NCI-H2227 (cell line): ENCODE results near the gene GALNT17.

Experiments
- DNase-seq: peaks from one replicate; lab custom pipeline; 2025; ENCODE audit not compliant: unreplicated experiment; lab: John Stamatoyannopoulos, UW

The GALNT17 gene

GRCh38 chr7:71384094-71384493, 252.2 kb downstream of the GALNT17 start:
- DNase-seq, result no peak

- DNase-seq, result no peak
Measured at GRCh38 chr7:71385330-71385729, 253.4 kb downstream of the GALNT17 start.

DNA sequence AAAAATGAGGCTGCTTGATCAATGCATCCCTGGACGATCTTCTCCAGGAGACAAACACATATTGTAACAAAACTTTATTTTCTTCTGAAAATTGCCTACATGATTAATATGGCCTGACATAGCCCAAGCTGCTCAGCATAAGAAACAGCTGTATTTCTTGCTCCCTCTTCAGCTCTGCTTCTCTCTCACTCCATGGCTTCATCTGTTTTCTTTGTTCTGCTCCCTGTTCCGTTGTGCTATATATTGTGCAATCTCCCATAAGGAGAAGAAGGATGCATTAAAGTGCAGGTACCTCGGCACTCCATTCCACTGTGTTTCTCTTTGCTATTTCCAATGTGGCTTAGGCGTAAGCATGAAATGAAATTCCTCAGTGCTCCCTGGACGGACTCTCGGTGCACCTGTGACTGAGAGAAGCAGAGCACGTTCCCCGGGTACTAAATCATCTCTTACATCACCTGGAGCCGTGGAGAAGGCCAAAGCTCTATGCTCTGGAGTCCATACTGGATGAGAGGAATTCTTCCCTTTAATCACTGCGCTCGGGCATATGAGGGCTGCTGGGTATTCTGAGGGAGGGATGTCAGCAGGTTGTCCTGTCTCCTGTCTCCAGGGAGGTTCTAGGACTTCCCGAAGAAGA, 254.3 kb downstream of the GALNT17 start:
- DNase-seq, result no peak

GRCh38 chr7:71388181-71388580, 256.2 kb downstream of the GALNT17 start:
- no peak for DNase-seq

- no peak for DNase-seq
Measured at GRCh38 chr7:71389976-71390375, 258.0 kb downstream of the GALNT17 start.

DNA sequence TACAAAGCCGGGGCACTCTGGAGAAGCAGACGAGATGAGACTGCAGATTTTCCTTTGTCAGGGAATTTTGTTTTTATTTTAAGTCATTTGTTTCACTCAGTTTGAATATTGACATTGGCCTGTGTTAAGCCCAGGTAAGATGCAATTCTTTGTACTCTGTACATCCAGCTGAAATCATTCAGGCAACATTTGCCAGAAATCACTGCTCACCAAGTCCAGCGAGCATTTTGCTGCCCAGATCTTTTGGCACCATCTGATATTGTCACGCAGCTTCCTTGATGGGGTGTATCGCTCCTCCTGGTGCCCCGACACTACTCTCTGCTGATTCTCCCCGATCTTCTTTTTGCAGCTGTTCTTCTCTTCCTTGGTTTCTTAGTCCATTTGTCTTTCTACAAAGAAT, 261.7 kb downstream of the GALNT17 start:
- no peak for DNase-seq

GRCh38 chr7:71402684-71403083, 270.7 kb downstream of the GALNT17 start:
- DNase-seq, result no peak

DNA sequence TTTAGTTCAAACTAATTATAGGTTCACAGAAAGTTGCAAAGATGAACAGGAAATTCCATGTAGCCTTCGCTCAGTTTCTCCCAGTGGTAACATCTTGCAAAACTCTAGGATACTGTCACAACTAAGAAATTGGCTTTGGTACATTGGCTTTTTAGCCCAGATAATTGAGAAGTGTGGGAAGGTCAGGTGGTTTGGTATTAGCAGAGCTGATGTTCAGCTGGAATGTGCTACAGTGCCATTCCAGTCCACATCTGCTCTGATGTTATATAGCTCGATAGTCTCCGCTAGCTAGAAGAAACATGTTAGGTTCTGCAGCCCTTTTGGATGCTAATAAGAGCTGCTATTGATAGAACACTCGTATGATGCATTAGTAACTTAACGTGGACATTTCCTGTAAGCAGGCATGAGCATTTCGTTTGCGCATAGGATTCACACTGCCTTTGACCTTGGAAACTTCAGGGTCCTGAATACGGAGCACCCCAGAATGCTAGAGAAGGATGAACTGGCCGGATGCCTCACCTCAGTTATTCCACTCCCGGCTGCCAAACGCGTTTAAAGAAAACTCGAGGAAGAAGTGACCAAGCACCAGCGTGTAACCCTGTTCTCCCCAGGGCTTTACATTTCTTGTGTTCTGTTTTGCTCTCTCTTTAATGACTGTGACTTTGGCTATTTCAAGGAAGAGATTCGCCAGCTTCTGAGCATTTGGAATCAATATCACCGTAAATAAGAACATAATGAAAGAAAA, 271.4 kb downstream of the GALNT17 start:
- DNase-seq, result no peak

- DNase-seq, result no peak
Measured at GRCh38 chr7:71404726-71405345, 272.9 kb downstream of the GALNT17 start.

DNA sequence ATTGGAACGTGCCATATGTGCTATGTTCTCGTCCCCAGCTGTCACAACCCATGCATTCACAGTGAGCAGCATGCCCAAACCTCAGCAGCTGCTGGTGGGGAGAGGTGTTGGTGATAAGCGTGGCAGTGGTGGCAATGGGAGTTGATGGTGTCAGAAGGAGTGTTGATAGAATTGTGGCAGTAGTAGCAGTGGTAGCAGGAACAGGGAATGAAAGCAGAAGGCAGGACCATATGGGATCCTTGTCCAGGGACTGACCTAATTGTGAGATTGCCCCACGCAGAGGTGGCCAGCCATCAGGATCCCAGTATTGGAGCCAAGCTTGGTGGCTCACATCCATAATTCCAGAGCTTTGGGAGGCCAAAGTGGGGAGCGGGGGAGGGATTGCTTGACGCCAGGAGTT, 276.3 kb downstream of the GALNT17 start:
- DNase-seq, result no peak

GRCh38 chr7:71409550-71410157, 277.7 kb downstream of the GALNT17 start:
- DNase-seq, result no peak

- no peak for DNase-seq
Measured at GRCh38 chr7:71411475-71411874, 279.5 kb downstream of the GALNT17 start.

- no peak for DNase-seq
Measured at GRCh38 chr7:71414490-71414889, 282.5 kb downstream of the GALNT17 start.

DNA sequence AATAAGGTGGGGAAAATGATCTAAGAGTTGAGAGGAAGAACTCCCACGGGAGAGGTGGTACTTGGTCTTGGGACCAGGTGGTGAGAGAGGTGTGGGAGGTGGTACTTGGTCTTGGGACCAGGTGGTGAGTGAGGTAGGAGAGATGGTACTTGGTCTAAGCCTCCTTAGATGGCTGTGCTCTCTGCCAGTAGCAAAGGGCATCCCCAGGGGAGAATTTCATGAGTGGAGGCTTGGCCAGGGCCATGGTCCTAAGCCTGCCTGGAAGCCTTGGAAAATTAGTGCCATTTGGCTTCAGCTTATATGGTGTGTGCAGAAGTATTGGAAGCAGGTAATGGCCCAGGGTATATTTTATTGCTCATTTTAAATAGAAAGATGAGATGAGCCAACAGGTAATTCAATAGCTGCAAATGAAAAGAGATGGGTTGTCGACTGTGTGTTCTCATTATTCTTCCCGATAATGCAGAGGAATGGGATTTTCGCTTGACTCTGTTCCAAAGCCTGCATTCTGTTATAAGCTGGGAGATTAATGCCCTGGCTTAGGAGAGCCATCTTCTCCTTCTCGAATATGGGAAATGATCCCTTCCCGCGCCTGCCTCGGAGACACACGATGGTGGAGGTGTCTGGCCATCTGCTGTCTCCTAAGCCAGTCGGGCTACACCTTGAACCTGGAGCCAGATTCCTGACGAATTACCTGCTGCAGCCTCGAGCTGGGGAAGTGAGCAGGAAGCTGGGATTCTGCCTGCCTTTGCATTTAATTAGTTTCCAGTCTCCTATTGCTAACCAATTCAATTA, 287.8 kb downstream of the GALNT17 start:
- no peak for DNase-seq

DNA sequence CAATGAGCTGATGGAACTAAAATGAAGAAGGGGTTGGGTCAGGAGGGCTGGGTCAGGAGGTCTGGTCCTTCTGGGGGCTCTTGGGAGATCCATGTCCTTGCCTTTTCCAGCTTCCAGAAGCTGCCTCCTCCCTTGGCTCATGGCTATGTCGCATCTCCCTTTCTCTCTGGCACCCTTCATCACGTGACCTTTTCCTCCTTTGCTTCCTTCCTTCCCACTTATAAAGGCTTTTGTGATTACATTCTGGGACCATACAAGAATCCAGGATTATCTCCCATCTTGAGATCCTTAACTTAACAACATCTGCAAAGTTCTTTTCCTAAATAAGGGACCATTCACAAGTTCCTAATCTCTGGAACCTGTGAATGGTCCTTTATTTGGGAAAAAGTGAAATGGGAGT, 290.2 kb downstream of the GALNT17 start:
- DNase-seq, result no peak

GRCh38 chr7:71424166-71425035, 292.5 kb downstream of the GALNT17 start:
- DNase-seq, result no peak

- DNase-seq, result no peak
Measured at GRCh38 chr7:71429083-71429482, 297.1 kb downstream of the GALNT17 start.

- DNase-seq, result no peak
Measured at GRCh38 chr7:71430246-71430645, 298.3 kb downstream of the GALNT17 start.

- DNase-seq, result no peak
Measured at GRCh38 chr7:71439321-71439720, 307.4 kb downstream of the GALNT17 start.

DNA sequence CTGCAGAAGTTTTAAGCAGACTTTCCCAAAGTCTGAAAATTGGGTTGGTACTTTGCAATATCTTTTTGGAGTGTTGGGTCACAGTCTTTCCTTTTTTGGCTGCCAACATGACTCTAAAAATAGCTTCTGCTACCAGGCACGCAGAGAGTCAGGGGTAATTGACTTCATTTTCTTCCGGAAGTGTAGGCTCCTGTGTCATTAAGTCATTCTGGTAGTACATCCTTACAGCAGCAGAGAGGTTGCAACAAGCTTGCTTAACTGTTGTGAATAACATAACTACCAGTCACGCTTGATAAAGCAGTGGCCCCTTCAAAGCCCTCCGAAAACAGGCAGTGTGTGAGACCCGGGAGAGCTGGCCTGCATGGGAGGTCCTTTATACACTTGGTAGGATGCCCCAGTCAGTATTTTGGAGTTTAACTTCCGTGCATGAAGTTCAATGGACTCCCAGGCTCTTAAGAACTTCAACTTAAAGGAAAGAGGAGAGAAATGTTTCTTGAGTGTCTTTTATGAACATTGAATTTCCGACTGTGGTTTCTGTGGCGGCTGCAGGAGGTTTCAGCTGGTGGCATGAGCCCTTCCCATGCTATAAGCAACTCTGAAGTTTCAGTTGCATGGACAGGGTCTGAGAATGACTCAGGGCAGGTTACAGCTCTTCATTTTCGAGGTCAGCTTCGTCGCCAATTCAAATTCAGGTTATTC, 310.7 kb downstream of the GALNT17 start:
- DNase-seq, result no peak
